Spleen (tissue), 7 donors: ENCODE results near the gene TMED7.

ENCODE experiments used
- POLR2A ChIP-seq, 3 donors: fragments of 450-650 bp; IDR thresholded peaks; one replicate each; pipeline ENCODE4 v1.5.1; 2017; ENCODE audit warnings: antibody characterized with exemption in 3 of 3, mild to moderate bottlenecking in 1 of 3
- POLR2AphosphoS5 ChIP-seq, 3 donors: sonication (generic); formaldehyde crosslinking; IDR thresholded peaks; one replicate each; pipeline ENCODE4 v1.5.1; 2017; ENCODE audit warnings: antibody characterized with exemption in 3 of 3
- TF ChIP-seq, protein P1 (sequence below), 11 experiments: fragments of 200-600 bp in 7 of 11; fragments of 450-650 bp in 4 of 11; sonication (generic) in 4 of 11; IDR thresholded peaks in 8 of 11; conservative IDR thresholded peaks in 3 of 11; 1 replicate in 7 of 11; 2 replicates in 4 of 11; pipeline versions ENCODE4 v1.4.0 to v1.8.0; 2016 to 2021; ENCODE audit warnings: antibody characterized with exemption in 11 of 11, inconsistent platforms in 4 of 11, mild to moderate bottlenecking in 1 of 11
- donor health status: DM: no; HTN: no; CAD: no; lungs with moderate emphysema.
- donor health status: DM: no; HTN: no; CAD: no.
- donor health status: DM: no; HTN: no; CAD: no.

DNA sequence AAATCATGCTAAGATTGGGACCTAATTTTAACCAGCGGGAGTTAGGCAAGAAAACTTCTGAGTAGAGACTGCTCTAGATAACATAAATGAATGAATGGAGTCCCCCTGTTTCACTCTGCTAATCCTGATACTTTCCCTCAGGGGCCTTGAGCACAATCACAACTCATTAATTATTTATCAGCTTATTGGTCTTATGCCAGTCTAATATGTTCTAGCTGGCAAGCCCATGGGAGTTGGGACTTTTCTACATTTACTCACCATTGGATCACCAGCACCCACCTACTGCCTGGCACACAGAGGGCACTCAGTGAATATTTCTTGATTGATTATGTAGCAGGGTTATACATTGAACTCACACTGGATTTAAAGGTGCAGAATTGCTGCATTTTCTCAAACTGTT lies 13.5 kb upstream of the TMED7 start:
- TF ChIP-seq, protein P1, sequence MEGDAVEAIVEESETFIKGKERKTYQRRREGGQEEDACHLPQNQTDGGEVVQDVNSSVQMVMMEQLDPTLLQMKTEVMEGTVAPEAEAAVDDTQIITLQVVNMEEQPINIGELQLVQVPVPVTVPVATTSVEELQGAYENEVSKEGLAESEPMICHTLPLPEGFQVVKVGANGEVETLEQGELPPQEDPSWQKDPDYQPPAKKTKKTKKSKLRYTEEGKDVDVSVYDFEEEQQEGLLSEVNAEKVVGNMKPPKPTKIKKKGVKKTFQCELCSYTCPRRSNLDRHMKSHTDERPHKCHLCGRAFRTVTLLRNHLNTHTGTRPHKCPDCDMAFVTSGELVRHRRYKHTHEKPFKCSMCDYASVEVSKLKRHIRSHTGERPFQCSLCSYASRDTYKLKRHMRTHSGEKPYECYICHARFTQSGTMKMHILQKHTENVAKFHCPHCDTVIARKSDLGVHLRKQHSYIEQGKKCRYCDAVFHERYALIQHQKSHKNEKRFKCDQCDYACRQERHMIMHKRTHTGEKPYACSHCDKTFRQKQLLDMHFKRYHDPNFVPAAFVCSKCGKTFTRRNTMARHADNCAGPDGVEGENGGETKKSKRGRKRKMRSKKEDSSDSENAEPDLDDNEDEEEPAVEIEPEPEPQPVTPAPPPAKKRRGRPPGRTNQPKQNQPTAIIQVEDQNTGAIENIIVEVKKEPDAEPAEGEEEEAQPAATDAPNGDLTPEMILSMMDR (IDR thresholded peaks at IDR 0.05 in 8 of 11, conservative IDR thresholded peaks at IDR 0.05 in 3 of 11): no peak
- TF ChIP-seq POLR2AphosphoS5 (IDR thresholded peaks at IDR 0.05) (no peak), POLR2A (IDR thresholded peaks at IDR 0.05) (no peak)
